ENCODE results near the gene ENTPD1.

Gene ENTPD1

DNA sequence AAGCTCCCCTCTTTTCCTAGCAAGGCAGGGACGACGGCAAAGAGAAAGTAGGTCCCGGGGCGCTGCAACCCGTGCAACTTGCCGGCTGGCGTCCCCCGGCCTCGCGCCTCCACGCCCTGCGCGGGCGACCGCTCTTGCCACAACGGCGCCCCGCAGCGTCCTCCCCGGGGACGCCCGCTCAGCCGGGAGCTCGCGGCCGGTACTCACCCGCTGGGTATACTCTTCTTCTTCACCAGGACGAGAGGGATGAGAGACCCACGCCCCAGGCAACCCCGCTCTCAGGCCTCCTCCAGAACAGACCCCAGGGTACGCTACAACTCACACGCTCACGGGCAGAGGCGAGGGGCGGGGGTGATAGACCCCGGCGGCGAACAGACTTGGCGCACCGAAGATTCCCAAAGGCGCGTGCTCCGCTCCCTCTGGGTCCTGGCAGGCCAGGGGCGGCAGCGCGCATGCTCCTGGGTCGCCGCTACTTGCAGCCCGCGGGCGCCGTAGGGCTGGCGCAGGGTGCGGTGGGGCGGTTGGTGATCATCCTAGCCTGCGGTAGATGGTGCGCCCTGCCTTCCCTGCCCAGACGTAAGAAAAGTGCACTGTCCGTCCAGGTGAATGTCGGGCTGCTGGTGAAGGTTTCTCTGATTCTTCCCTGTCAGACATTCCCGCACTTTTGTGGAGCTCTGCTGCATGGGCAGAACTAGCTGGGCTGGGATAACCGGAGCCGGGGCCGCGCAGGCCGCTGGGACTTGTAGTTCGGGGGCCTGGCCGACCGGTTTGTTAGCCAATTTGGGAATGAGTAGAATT is 151.7 kb downstream of the ENTPD1 start, which contains the start of gene CC2D2B (continued):
- TF ChIP-seq ZNF521 (tag by site-specific recombination; IDR thresholded peaks at IDR 0.05) (no peak), ZNF155 (tag by site-specific recombination; IDR thresholded peaks at IDR 0.05) (no peak), KLF10 (tag by site-specific recombination; IDR thresholded peaks at IDR 0.05) (no peak), ZNF311 (tag by site-specific recombination; IDR thresholded peaks at IDR 0.05; ENCODE audit: borderline replicate concordance) (no peak), BCL6B (tag by site-specific recombination; IDR thresholded peaks at IDR 0.05) (no peak), ZSCAN23 (tag by site-specific recombination; IDR thresholded peaks at IDR 0.05) (no peak), ZNF610 (tag by site-specific recombination; IDR thresholded peaks at IDR 0.05; ENCODE audit: borderline replicate concordance) (0 out of 2 replicates have a peak, but pooled peaks have one; percentile 70), ZNF768 (tag by site-specific recombination; IDR thresholded peaks at IDR 0.05) (no peak), INSM2 (tag by site-specific recombination; IDR thresholded peaks at IDR 0.05) (no peak), ZNF654 (tag by site-specific recombination; IDR thresholded peaks at IDR 0.05; ENCODE audit: low read depth) (no peak), ZNF529 (tag by site-specific recombination; IDR thresholded peaks at IDR 0.05; ENCODE audit: insufficient replicate concordance) (no peak), ZNF830 (tag by site-specific recombination; IDR thresholded peaks at IDR 0.05; ENCODE audit: low read depth) (no peak), OSR2 (tag by site-specific recombination; IDR thresholded peaks at IDR 0.05) (0 out of 2 replicates have a peak, but pooled peaks have one; percentile 10), ZNF19 (tag by site-specific recombination; IDR thresholded peaks at IDR 0.05; ENCODE audit: low read depth) (no peak), ZNF266 (tag by site-specific recombination; IDR thresholded peaks at IDR 0.05; ENCODE audit: low read depth) (no peak), ZXDB (tag by site-specific recombination; IDR thresholded peaks at IDR 0.05) (peak; percentile 90), REPIN1 (tag by site-specific recombination; IDR thresholded peaks at IDR 0.05; ENCODE audit: low read depth) (no peak), TCF7L2 (IDR thresholded peaks at IDR 0.05; ENCODE audit: borderline replicate concordance, low read depth, low read length) (no peak), EGR2 (tag by site-specific recombination; IDR thresholded peaks at IDR 0.05; ENCODE audit: low read depth) (peak; percentile 63), GLI4 (tag by site-specific recombination; IDR thresholded peaks at IDR 0.05) (no peak), ZNF776 (tag by site-specific recombination; IDR thresholded peaks at IDR 0.05; ENCODE audit: borderline replicate concordance) (no peak), HOXD13 (CRISPR knock-in tag; IDR thresholded peaks at IDR 0.05; ENCODE audit: borderline replicate concordance) (no peak), SCRT1 (tag by site-specific recombination; IDR thresholded peaks at IDR 0.05; ENCODE audit: borderline replicate concordance) (no peak), ZFHX2 (tag by site-specific recombination; conservative IDR thresholded peaks at IDR 0.05) (peak; percentile 65), MEIS1 (CRISPR knock-in tag; IDR thresholded peaks at IDR 0.05; ENCODE audit: borderline replicate concordance) (no peak), ZNF571 (tag by site-specific recombination; IDR thresholded peaks at IDR 0.05) (no peak), ZNF24 (tag by site-specific recombination; IDR thresholded peaks at IDR 0.05) (0 out of 2 replicates have a peak, but pooled peaks have one; percentile 43), SETDB1 (IDR thresholded peaks at IDR 0.05; ENCODE audit: insufficient read length, low read length) (peak; percentile 55), SCRT2 (tag by site-specific recombination; IDR thresholded peaks at IDR 0.05) (no peak), ZNF514 (tag by site-specific recombination; IDR thresholded peaks at IDR 0.05) (no peak), ZNF350 (tag by site-specific recombination; IDR thresholded peaks at IDR 0.05) (no peak), ZNF555 (tag by site-specific recombination; conservative IDR thresholded peaks at IDR 0.05) (no peak)
- TF ChIP-seq, protein P1, sequence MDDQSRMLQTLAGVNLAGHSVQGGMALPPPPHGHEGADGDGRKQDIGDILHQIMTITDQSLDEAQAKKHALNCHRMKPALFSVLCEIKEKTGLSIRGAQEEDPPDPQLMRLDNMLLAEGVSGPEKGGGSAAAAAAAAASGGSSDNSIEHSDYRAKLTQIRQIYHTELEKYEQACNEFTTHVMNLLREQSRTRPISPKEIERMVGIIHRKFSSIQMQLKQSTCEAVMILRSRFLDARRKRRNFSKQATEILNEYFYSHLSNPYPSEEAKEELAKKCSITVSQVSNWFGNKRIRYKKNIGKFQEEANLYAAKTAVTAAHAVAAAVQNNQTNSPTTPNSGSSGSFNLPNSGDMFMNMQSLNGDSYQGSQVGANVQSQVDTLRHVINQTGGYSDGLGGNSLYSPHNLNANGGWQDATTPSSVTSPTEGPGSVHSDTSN (CRISPR knock-in tag; IDR thresholded peaks at IDR 0.05) = no peak; the same call in 1 of the 2 replicates
- TF ChIP-seq, protein P2, sequence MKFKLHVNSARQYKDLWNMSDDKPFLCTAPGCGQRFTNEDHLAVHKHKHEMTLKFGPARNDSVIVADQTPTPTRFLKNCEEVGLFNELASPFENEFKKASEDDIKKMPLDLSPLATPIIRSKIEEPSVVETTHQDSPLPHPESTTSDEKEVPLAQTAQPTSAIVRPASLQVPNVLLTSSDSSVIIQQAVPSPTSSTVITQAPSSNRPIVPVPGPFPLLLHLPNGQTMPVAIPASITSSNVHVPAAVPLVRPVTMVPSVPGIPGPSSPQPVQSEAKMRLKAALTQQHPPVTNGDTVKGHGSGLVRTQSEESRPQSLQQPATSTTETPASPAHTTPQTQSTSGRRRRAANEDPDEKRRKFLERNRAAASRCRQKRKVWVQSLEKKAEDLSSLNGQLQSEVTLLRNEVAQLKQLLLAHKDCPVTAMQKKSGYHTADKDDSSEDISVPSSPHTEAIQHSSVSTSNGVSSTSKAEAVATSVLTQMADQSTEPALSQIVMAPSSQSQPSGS (tag by site-specific recombination; IDR thresholded peaks at IDR 0.05; ENCODE audit: low read depth) = no peak
- TF ChIP-seq, protein P3, sequence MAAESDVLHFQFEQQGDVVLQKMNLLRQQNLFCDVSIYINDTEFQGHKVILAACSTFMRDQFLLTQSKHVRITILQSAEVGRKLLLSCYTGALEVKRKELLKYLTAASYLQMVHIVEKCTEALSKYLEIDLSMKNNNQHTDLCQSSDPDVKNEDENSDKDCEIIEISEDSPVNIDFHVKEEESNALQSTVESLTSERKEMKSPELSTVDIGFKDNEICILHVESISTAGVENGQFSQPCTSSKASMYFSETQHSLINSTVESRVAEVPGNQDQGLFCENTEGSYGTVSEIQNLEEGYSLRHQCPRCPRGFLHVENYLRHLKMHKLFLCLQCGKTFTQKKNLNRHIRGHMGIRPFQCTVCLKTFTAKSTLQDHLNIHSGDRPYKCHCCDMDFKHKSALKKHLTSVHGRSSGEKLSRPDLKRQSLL (tag by site-specific recombination; IDR thresholded peaks at IDR 0.05) = no peak

Data from HEK293 (cell line).